ENCODE measurements around the gene NAPSA. TPM values are rescaled to one million over a fixed set of nuclear protein-coding genes. Genes with fewer than 3 reads are reported as not detected.

The NAPSA gene
- polyA plus RNA-seq, 1 experiment, result 0.32 TPM

DNA sequence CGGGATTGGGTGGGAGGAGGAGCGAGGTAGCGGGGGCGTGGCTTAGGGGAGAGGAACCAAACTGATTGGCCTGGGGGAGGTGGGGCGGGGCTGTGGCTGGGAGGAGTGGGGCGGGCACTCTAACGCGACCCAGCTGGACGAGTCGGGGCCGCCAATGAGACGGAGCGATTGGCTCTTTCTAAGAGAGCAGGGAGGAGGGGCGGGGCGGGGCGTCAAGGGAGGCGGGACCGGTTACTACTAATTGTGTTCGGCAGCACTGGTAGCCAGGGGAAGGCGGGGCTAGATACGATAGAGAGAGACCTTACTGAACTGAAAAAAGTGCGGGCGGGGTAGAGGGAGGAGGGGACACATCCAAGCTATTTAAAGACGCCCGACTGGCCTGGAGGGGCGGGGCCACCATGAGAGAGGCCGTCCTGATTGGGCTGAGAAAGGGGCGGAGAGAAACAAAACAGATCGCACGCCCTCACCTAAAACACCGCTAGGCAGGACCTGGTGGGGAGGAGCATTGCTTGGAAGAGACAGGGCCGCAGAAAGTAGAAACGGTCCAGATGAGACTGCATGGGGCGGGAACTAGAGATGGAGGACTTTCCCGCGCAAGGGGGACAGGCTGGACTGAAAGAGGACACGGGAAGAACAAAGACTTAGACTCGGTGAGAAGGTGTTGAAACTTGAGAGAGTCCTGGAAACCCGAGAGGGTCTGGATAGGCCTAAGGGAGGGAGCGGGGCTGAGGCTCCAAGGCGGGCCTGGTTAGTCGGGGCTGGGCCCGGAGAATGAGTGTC, 36.1 kb downstream of the NAPSA start, which contains the start of gene KCNC3:
TSS of gene KCNC3 (minus strand) at position 232 of the 780 bp plus-strand sequence. CDS start 295 bp downstream, outside the sequence.
- Histone ChIP-seq H3K4me3 (ENCODE audit: low read depth, low read length) (peak within 1 kb of the TSS; percentile 29), H3K36me3 (ENCODE audit: control insufficient read depth, insufficient read depth, low read length) (no peaks in the 10 kb centered on the region), H3K27me3 (ENCODE audit: control insufficient read depth, insufficient read depth, low read length) (peaks cover 28% of the 10 kb centered on the region)
- CTCF ChIA-PET, result no interaction called here
- TF ChIP-seq, protein P1, sequence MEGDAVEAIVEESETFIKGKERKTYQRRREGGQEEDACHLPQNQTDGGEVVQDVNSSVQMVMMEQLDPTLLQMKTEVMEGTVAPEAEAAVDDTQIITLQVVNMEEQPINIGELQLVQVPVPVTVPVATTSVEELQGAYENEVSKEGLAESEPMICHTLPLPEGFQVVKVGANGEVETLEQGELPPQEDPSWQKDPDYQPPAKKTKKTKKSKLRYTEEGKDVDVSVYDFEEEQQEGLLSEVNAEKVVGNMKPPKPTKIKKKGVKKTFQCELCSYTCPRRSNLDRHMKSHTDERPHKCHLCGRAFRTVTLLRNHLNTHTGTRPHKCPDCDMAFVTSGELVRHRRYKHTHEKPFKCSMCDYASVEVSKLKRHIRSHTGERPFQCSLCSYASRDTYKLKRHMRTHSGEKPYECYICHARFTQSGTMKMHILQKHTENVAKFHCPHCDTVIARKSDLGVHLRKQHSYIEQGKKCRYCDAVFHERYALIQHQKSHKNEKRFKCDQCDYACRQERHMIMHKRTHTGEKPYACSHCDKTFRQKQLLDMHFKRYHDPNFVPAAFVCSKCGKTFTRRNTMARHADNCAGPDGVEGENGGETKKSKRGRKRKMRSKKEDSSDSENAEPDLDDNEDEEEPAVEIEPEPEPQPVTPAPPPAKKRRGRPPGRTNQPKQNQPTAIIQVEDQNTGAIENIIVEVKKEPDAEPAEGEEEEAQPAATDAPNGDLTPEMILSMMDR (IDR thresholded peaks at IDR 0.05; ENCODE audit: insufficient read depth, low read depth, low read length), result no peak
- peak; percentile 44 for DNase-seq (ENCODE audit: low read depth)
- POLR2A ChIA-PET, result interaction anchor here (0.5 to 0.6 kb wide), 2 partner anchors 15 to 654 kb away, joined by 3 to 4 read pairs; no protein-coding TSS in a partner anchor

DNA sequence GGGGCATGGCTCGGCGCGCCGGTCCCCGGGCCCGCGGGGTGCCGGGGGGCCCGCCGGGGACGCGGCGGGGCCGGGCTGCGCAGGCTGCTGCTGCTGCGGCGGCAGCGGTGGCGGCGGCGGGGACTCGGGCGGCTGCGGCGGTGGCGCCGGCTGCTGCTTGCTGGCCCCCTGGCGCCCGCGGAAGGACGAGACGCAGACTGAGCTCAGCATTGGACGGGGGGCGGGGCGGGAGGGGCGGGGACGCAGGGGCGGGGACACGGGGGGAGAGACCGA, 36.6 kb downstream of the NAPSA start:
- peak overlapping the region; percentile 18 for H3K4me3 ChIP-seq (ENCODE audit: low read depth, low read length)
- no peaks in the 10 kb centered on the region for H3K36me3 ChIP-seq (ENCODE audit: control insufficient read depth, insufficient read depth, low read length)
- ChIA-PET CTCF (no interaction called here), POLR2A (interaction anchor here (0.5 to 0.6 kb wide), 2 partner anchors 15 to 654 kb away, joined by 3 to 4 read pairs; no protein-coding TSS in a partner anchor)
- TF ChIP-seq, protein P1 (IDR thresholded peaks at IDR 0.05; ENCODE audit: insufficient read depth, low read depth, low read length), result no peak
- DNase-seq (ENCODE audit: low read depth), result no peak
- H3K27me3 ChIP-seq (ENCODE audit: control insufficient read depth, insufficient read depth, low read length), result peaks cover 28% of the 10 kb centered on the region

GRCh38 chr19:50328224-50328872, 37.1 kb downstream of the NAPSA start:
- TF ChIP-seq, protein P1 (IDR thresholded peaks at IDR 0.05; ENCODE audit: insufficient read depth, low read depth, low read length), result no peak
- ChIA-PET POLR2A (interaction anchor here (0.6 kb wide), 1 partner anchor 14 kb away, joined by 4 read pairs; no protein-coding TSS in a partner anchor), CTCF (interaction anchor here (0.7 kb wide), 1 partner anchor 41 kb away, joined by 5 read pairs; no protein-coding TSS in a partner anchor)
- Histone ChIP-seq H3K4me3 (ENCODE audit: low read depth, low read length) (peak overlapping the region; percentile 18), H3K27me3 (ENCODE audit: control insufficient read depth, insufficient read depth, low read length) (peaks cover 28% of the 10 kb centered on the region), H3K36me3 (ENCODE audit: control insufficient read depth, insufficient read depth, low read length) (no peaks in the 10 kb centered on the region)
- no peak for DNase-seq (ENCODE audit: low read depth)

DNA sequence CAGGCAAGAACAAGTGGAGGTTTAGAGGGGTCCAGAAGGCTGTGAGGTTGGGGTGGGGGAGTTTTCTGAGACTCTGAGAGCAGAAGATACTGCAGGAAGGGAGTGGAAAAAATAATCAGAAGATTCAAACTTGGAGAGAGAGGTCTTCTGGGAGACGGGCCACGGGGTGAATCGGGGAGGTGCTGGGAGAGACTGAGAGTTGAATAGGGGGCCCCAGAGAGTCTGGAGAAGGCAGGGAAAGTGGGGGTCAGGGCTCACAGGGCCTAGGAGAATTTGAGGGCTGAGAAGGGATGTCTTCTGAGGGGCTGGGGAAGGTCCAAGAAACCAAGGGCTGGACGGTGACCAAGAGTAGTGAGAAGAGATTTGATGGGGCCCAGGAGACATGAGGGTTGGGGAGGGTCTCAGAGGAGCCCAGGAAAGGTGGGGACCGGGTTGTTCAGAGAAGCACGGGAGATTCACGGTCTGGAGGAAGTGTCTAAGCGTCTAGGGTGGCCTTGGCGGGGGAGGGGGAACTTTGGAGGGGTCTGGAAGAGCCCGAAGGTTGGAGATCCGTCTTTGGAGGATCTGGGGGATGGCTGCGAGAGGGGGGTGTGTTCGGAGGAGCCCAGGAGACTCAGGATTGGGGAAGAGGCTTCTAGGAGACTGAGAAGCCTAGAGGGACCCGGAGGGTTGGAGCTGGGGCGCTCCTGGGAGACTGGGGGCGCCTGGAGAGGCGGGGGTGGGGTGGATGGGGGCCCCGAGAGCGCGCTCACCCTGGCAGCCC, 37.8 kb downstream of the NAPSA start:
- Histone ChIP-seq H3K36me3 (ENCODE audit: control insufficient read depth, insufficient read depth, low read length) (no peaks in the 10 kb centered on the region), H3K27me3 (ENCODE audit: control insufficient read depth, insufficient read depth, low read length) (peaks cover 26% of the 10 kb centered on the region), H3K4me3 (ENCODE audit: low read depth, low read length) (no peak overlapping the region)
- CTCF ChIA-PET, result interaction anchor here (0.7 kb wide), 1 partner anchor 41 kb away, joined by 5 read pairs; no protein-coding TSS in a partner anchor
- DNase-seq (ENCODE audit: low read depth), result no peak
- POLR2A ChIA-PET, result no interaction called here
- TF ChIP-seq, protein P1 (IDR thresholded peaks at IDR 0.05; ENCODE audit: insufficient read depth, low read depth, low read length), result no peak
